ENCODE data around the gene NBDY.

NBDY gene

DNA sequence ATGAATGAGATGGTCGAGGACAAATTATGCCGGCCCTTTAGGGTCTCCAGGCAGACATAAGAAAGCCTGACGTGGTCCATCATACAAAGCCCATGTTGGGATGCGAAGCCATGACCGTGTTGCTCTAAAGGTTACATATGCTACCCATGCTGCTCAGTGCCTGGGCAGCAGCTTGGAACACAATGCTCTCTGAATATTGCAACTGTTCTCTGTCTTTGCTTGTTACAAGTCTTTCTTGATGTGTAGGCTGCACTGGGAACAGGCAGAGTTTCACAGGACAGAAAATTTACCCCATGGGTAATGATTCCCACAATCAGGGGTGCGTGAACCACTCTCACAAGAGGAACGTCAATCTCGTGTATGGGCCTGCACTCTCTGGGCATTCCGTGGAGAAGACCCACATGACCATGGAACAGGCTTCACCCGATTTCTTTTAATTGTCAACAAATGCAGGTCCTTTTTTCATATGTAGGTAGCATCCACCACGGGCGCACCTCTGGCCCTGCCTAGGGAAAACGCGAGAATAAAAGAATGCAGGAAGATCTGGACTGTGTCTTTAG lies 66.3 kb downstream of the NBDY start:
- ChIA-PET CTCF (no interaction called here), POLR2A (no interaction called here)
- TF ChIP-seq, protein P1, sequence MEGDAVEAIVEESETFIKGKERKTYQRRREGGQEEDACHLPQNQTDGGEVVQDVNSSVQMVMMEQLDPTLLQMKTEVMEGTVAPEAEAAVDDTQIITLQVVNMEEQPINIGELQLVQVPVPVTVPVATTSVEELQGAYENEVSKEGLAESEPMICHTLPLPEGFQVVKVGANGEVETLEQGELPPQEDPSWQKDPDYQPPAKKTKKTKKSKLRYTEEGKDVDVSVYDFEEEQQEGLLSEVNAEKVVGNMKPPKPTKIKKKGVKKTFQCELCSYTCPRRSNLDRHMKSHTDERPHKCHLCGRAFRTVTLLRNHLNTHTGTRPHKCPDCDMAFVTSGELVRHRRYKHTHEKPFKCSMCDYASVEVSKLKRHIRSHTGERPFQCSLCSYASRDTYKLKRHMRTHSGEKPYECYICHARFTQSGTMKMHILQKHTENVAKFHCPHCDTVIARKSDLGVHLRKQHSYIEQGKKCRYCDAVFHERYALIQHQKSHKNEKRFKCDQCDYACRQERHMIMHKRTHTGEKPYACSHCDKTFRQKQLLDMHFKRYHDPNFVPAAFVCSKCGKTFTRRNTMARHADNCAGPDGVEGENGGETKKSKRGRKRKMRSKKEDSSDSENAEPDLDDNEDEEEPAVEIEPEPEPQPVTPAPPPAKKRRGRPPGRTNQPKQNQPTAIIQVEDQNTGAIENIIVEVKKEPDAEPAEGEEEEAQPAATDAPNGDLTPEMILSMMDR (IDR thresholded peaks at IDR 0.05; ENCODE audit: control extremely low read depth, extremely low read depth, low read depth, missing control alignments): no peak
- DNase-seq (ENCODE audit: extremely low spot score): no peak

DNA sequence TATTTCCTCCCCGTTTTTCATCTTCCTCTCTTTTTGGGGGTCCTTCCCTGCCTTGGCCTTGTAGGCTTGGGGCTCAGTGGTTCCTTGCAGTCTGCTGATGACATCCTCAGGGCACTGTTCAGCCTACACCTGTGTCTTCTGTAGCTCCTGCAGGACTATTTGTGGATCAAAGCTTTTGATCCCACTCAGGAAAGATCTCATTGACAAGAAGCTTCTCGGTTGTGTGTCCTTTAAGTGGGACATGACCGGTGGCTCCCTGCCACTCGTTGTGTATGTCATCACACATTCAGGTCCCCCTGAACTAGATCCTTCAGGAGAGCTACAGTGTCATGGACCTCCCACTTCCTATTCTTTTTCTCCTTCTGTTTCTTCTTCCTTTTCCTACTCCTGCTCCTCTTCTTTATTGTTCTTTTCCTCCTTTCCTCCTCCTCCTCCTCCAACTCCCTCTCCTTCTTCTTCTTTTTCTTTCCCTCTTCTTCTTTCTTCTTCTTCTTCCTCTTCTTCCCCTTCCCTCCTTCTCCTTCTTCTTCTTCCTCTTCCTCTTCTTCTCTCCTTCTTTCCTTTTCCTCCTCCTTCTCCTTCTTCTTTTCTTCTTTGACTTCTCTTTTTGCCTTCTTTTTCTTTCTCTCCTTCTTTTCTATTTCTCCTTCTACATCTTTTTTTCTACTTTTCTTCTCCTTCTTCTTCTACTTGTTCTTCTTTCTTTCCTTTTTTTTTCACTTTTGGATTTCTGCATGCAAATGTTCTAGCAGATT lies 67.8 kb downstream of the NBDY start:
- TF ChIP-seq, protein P1 (IDR thresholded peaks at IDR 0.05; ENCODE audit: control extremely low read depth, extremely low read depth, low read depth, missing control alignments): no peak
- ChIA-PET POLR2A (no interaction called here), CTCF (no interaction called here)
- DNase-seq (ENCODE audit: extremely low spot score): no peak

DNA sequence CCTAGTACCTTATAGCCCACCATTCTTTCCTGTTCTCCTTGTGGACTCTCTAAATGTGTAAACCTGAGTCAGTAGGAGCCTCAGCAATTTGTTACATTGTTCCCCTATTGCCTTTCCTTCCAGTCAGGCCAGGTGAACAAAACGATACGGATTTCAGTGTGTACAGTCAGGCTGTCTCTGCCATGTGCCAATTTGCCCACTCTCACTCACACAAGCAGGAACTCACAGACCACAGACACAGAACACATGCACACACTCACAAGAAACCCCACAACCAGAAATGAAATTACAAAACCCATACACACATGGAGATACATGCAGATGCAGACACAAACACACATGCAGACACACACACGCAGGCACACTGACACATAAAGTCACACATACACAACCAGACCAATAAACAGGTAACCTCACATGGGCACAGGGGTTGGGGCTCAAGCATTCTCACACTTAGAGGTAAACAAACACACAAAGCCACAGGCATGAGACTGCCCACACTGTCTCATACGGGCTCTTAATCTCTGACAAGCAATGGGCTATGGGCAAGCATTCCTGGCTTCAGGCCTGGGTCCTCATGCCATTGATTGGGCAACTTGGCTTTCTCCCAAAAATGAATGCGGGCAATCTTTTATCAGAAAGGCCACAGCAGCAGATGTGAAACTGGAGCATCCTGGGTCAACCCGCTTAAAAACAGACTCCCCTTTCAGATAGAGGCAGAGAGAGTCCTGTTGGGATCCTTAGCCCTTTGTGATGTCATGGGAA lies 68.7 kb downstream of the NBDY start:
- ChIA-PET POLR2A (no interaction called here), CTCF (no interaction called here)
- DNase-seq (ENCODE audit: extremely low spot score): no peak
- TF ChIP-seq, protein P1 (IDR thresholded peaks at IDR 0.05; ENCODE audit: control extremely low read depth, extremely low read depth, low read depth, missing control alignments): no peak

DNA sequence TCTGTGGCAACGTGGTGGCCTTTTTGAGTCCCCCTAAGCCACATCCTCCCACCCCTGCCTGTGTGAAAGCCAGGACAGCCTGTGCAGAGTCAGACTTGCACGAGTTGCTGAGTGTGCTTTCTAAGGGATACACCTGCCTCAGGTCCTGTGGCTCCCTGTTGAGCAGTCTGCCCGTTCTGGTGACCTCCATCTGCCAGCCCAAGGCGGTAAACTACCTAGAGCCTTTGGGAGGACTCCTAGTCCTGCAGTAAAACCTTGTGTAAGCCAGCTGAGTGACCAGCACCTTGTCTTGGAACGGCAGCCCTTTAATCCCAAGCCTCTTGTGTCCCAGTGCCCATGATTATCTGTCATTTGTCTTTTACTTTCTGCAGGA lies 69.3 kb downstream of the NBDY start:
- ChIA-PET CTCF (no interaction called here), POLR2A (no interaction called here)
- no peak for DNase-seq (ENCODE audit: extremely low spot score)
- TF ChIP-seq, protein P1 (IDR thresholded peaks at IDR 0.05; ENCODE audit: control extremely low read depth, extremely low read depth, low read depth, missing control alignments): no peak

DNA sequence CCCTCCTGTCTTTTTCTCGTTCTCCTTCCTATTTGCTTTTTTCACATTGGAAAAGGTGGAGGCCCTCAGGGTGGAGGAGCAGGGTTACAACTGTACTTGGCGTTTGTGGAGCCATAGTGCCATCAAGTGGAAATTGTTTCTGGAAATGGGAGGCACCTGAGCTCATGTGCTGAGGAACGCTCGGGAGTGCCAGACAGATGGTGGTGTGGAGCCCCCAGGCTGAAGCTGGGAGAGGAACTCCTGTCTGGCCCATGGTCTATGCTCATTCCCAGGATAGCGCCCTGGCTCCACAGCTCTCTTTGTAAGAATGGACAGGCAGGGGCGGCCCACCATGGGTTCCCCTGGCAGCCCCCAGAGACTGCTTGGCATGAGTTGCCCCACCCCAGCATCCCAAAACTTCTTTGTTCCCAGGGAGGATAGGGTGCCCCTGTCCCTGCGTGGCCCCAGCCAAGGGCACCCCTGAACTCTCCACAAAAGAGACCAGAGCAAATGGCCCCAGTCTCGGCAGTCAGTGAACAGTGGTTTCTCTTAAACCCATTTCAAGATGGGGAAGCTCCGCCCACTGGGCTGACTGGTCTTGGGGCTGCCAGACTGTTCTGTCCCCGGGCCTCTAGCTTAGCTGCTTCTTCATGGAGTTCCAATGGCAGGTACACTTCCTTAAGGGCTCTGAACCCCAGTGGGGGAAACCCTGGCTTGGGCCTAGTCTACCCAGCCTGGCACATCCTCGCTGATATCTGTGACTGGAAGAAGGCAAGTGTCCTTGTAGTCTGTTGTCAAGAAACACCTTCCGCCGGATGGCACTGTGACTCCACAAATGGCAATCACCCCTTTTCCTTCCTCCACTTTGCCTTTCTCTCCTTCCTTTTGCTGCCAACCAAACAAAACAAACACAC lies 70.1 kb downstream of the NBDY start:
- ChIA-PET POLR2A (no interaction called here), CTCF (no interaction called here)
- DNase-seq (ENCODE audit: extremely low spot score): peak; percentile 1
- TF ChIP-seq, protein P1 (IDR thresholded peaks at IDR 0.05; ENCODE audit: control extremely low read depth, extremely low read depth, low read depth, missing control alignments): no peak

DNA sequence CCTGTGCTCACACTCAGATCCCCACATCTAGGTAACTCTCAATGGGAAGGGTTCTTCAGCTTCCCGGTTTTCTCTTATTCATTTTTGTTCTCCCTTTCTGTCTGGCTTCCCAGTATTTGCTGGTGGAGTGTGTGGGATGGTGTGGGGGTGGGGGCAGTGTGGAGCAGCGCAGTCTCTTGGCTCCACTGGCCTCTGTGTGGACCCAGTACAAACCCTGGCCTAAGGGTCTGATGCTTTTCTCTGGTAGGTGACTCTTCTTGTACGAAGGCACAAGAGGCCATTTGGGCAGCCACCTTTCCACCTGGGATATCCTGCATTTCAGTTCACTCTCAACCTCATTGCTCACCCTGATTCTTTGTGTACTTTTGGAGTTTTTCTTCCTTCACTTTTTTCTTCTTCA lies 71.3 kb downstream of the NBDY start:
- CTCF ChIA-PET: no interaction called here
- TF ChIP-seq, protein P1 (IDR thresholded peaks at IDR 0.05; ENCODE audit: control extremely low read depth, extremely low read depth, low read depth, missing control alignments): no peak
- POLR2A ChIA-PET: no interaction called here
- no peak for DNase-seq (ENCODE audit: extremely low spot score)
